Measurements from ENCODE around the gene HYLS1.

- TF ChIP-seq CTCF (IDR thresholded peaks at IDR 0.05) (no peak), POLR2AphosphoS5 (IDR thresholded peaks at IDR 0.05; ENCODE audit: insufficient read depth in 1 of 2, low read depth in 1 of 2) (no peak), POLR2A (IDR thresholded peaks at IDR 0.05) (no peak)
Observed at GRCh38 chr11:125935056-125935455, 47.6 kb downstream of the HYLS1 start.
